Liver (tissue), 3 donors: ENCODE results near the gene TDRD5.

Experiments used
- CTCF ChIP-seq: fragments of 150-350 bp; IDR thresholded peaks from 2 replicates; pipeline ENCODE4 v1.5.1; 2017; ENCODE audit warnings: improper control_type of control experiment, low read depth, low read length; ENCODE audit not compliant: missing input control
- EGR1 ChIP-seq, 2 donors: IDR thresholded peaks; 2 replicates each; pipeline ENCODE4 v1.6.1; 2016 to 2018; ENCODE audit warnings: antibody characterized with exemption in 2 of 2, low read depth in 2 of 2
- GABPA ChIP-seq, 2 donors: IDR thresholded peaks in 1 of 2; conservative IDR thresholded peaks in 1 of 2; 2 replicates each; pipeline ENCODE4 v1.6.1; 2016; ENCODE audit warnings: antibody characterized with exemption in 2 of 2, mild to moderate bottlenecking in 1 of 2, moderate library complexity in 1 of 2
- HNF4A ChIP-seq, 2 donors: conservative IDR thresholded peaks; 2 replicates each; pipeline ENCODE4 v1.6.1; 2016; ENCODE audit warnings: antibody characterized with exemption in 2 of 2, mild to moderate bottlenecking in 2 of 2
- MAX ChIP-seq: IDR thresholded peaks from 2 replicates; pipeline ENCODE4 v1.6.1; 2016; ENCODE audit warnings: antibody characterized with exemption
- REST ChIP-seq: IDR thresholded peaks from 2 replicates; pipeline ENCODE4 v1.6.1; 2016; ENCODE audit warnings: antibody characterized with exemption, mild to moderate bottlenecking
- YY1 ChIP-seq: IDR thresholded peaks from 2 replicates; pipeline ENCODE4 v1.6.1; 2016; ENCODE audit warnings: antibody characterized with exemption, mild to moderate bottlenecking
- donor health status: healthy.
- donor health status: healthy.

- TF ChIP-seq EGR1 (IDR thresholded peaks at IDR 0.05; ENCODE audit: low read depth in 2 of 2), result no peak
- no peak for TF ChIP-seq CTCF
- no peak for TF ChIP-seq HNF4A (conservative IDR thresholded peaks at IDR 0.05)
- TF ChIP-seq REST, result no peak
- TF ChIP-seq GABPA (IDR thresholded peaks at IDR 0.05 in 1 of 2, conservative IDR thresholded peaks at IDR 0.05 in 1 of 2), result no peak
- no peak for TF ChIP-seq YY1
- TF ChIP-seq MAX, result no peak
Observed at GRCh38 chr1:179702946-179703539, 111.4 kb downstream of the TDRD5 start.
